Measurements from ENCODE around the gene AFF3.

Gene AFF3

DNA sequence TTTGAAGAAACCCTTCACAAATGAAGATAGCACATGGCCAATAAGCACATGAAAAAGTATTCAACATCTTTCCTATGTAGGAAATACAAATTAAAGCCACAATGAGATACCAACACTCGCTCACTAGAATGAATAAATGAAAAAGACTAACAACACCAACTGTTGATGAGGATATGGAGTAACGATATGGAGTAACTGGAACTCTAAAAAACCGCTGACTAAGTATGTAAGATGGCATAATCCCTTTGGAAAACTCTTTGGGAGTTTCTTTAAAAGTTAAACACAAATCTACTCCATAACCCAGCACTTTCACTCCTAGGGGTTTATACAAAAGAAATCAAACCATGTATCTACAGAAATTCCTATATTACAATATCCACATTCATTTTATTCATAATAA is 220.5 kb downstream of the AFF3 start:
- DNase-seq = no peak

GRCh38 chr2:99918389-99918788 is 224.0 kb downstream of the AFF3 start:
- no peak for DNase-seq

- DNase-seq = no peak
These were observed 227.2 kb downstream of the AFF3 start for GRCh38 chr2:99915108-99915675.

DNA sequence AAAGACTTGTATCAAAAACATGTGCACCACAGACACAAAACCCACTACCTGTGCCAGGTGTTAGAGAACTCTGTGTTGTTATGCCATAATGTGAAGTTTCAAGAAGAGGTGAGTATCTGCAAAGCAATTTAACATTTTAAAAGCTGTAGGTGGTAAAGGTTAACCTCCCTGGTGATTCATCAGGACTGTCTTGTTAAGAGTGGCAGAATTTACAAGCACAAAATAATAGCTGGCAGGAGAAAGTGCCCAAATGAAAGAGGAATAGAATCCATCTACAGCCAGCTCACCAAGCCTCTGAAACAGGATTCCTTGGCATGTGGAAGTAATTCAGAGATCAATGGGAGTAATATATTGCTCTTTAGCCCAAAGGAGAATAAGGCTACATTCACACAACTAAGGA is 230.7 kb downstream of the AFF3 start:
- no peak for DNase-seq

DNA sequence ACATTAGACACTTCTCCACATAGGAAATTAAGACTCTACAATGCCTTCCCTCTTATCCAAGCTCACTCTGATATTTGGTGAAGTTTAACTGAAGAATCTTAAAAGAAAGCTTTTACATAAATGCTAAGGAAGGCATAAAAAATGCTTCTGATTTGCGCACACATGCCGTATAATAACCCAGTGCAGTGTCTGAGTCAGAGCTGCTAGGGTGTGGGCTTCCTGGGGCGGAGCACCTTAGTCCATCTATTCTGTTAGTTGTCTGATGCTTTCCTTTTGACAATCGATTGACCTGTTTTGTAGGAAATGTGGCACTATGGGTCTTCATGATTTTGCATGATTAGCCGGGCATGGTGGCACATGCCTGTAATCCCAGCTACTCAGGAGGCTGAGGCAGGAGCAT is 231.5 kb downstream of the AFF3 start:
- no peak for DNase-seq

GRCh38 chr2:99905636-99906035 is 236.8 kb downstream of the AFF3 start:
- DNase-seq = no peak

DNA sequence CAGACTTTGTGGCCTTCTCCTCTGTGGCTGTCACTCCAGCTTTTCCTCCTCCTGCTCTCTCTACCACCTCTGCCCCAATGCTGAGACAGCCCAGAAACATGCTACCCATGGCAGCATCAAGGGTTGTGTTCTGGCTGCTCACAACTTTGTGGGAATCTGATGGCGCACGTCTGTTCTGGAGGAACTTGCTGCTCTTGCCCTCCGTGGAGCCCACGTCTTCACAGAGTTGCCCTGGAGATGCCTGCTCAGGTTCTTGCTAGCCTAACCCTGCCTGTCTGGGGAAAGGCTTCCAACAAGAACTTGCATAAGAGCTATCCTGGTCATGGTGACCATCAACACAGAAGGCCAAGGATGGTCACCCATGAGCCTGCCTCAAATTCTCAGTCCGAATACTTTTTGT is 237.4 kb downstream of the AFF3 start:
- DNase-seq = no peak

GRCh38 chr2:99903981-99904380 is 238.4 kb downstream of the AFF3 start:
- no peak for DNase-seq

- DNase-seq = no peak
These were observed 241.8 kb downstream of the AFF3 start for GRCh38 chr2:99900556-99900955.

DNA sequence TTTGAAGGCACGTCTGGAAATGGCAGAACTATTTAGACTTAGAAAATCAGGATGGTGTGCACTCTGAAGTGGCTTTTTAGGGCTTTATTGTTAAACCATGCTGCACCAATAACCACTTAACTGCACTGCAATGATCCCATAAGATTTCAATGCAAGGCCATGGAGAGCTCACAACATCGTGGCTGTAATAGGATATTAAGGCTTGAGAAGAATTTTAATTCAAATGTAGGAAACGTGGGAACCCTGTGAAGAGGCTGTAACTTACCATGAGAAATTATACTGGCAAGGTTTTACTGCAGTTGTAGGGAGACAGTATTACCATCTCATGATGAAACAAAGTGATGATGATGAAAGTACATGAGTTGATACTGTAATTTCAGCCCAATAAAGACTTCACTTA is 242.5 kb downstream of the AFF3 start:
- DNase-seq = no peak

DNA sequence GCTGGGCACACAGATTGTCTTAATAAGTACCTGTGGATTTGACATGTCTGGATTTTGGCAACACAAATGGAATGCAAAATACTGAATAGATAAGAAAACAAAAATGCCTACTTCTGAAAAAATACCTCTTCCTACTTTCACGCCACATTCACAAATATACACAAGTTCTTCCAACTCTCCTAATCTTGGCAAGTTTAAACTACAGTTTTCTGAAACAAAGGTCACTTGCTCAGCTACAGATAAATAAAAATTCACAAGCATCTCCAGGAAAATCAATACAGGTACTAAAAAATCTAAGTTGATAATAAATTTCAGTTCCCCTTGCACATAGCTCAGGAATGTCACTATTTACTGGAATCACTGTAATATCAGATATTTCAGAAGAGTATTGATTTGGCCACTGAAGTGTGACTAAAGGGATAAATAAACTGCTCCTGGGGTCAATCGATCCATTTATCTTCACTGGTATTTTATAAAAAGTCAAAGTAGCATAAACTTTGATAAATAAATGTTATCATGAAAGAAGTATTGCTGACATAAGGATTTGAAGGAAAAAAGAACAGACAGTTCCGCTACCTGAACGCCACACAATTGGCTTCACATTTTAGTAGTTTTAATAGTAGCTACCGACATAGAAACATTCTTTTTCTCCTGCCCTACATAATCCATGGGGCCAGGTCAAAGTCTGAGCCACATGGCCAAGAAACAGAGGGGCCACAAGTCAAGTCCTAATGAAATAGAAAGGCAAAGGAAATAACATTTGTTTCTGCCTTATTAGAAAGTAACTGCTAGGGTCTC is 243.1 kb downstream of the AFF3 start:
- no peak for DNase-seq

DNA sequence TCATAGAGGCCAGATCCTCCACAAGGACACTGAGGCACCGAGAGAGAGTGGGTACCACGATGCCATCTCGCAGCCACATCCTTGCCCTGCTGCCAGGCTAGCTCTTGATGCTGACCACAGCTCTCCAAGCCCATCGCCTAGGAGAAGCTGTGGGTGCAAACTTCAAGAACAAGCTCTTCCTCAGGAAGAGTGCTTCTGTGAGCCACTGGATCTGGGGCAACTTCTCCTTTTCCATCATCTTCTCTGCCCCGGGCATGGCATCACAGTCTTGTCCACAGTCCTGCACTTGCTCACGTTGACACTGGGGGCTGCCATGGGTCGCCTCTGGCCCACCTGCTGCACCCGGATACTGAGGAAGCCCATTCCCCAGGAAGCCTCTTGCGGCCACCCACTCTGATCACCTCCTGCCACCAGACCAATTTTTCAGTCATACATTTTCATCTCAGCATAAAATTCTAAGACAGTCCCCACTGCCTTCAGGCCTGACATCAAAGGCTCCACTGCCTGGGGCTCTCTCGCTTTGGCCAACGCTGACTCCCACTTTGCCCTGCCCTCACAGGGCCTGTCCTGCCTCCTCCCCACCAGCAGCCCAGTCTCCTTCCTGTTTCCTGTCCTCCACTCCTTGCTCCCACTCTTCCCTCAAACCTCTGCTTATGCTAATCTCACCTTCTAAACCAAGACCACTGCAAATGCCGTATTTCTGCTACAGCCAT is 243.9 kb downstream of the AFF3 start:
- DNase-seq = no peak

- no peak for DNase-seq
These were observed 251.0 kb downstream of the AFF3 start for GRCh38 chr2:99891428-99891780.

DNA sequence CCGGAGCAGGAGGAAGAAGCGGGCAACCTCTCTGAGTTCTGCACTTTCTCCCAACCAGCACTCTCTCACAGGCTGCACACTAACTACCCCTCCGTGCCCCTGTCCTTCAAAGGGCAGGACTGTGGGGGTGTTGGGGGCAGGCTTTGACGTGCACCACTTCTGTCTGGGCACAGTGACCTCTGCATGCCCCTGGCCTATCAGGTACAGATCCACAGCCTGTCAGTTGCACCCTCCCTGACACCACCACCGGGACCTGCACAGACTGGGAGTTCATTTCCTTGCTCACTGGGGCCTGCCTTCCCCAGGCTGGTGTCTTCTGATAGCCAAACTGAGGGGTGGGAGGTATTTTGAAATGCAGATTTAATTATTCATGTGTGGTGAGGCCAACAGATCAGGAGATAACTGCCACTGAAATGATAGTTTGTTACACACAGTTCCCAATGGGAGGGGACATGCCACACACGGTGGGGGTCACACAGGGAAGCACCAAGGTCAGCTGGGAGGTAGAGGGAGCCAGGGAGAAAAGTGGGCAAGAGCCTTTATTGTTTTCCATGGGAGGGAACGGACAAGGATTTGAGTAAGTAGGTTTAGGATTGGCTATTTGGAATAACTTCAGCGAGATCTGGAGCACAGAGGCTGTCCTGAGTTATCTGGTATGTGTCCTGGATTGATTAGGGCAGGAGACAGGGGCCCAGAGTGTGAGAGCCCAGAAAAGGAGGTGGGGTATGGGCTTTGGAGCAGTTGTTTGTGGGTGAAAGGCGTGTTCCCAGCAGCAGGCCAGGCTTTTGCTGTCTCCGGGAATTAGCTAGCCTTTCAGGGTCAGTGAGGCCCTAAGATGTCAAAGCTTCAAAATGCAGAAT is 251.6 kb downstream of the AFF3 start:
- DNase-seq = no peak

GRCh38 chr2:99888617-99889016 is 253.8 kb downstream of the AFF3 start:
- DNase-seq = no peak

DNA sequence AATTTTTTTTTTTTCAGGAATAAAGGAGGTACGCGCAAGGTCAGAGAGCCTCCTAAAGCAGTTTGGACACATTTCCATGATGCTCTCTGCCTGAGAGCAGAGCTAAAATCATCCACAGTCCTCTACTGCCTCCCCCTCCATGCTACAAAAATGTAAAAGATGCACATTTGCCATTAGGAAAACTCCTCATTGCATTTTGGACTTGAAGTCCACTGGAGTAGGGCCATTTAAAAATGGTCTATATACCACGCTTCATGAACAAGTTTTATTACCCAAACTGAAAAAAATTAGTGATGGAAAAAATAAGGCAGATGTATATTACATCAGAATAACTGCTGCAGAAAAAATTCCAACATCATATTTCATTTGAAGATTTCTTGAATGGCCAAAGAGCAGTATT is 256.0 kb downstream of the AFF3 start:
- DNase-seq = no peak

DNA sequence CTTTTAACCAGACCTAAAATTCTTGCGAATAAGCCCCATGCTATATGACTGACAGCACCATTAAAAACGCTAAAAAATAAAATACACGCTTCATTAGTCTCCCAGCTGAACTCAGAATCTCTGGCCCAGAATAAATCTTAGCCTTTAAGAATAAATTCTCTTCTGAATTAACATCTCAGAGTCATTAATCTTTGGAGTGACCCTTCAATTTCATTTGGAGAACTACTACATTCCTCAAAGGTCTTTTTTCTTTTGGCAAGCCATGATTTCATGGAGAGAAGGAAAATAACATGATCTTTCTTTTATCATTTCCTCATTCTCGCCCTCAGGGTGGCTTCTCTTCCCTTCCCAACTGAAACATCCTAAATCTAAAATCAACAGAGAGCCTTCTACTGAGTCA is 259.0 kb downstream of the AFF3 start:
- no peak for DNase-seq

GRCh38 chr2:99881901-99882591 is 260.3 kb downstream of the AFF3 start:
- DNase-seq = no peak

DNA sequence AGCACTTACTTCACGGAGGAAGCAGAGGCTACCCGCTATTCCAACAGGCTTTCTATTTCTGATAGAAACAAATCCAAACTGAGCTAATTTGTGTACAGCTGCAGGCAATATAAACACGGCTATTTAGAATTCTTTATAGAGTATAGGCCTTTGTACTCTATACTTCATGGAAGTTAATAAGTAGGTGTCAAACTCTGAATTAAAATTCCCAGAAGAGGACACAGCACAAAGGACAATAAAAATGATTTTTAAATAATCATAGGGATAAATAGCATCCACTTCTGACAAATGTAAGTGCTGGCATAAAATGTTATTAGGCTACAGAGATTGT is 261.5 kb downstream of the AFF3 start:
- no peak for DNase-seq

GRCh38 chr2:99880148-99880963 is 262.0 kb downstream of the AFF3 start:
- no peak for DNase-seq

DNA sequence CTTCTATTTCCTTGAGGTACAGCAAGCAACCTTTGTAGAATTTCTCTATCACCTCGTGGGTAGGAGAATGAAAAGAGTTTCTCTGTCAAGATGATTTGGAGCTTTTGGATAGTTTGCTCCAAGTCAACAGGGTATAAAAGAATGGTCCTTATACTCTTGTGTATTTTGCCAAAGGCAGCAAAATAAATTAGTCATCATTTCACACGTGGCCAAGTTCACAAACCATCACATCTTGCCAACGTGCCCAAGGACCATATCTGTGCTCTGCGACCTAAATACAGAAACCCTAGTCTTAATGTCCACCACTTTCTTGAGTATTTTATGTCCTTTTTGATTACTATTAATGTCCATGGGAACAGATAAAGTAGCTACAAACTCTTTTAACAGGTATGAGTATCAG is 262.9 kb downstream of the AFF3 start:
- no peak for DNase-seq
